ENCODE data around the gene TRAF3IP3. TPM values are rescaled to one million over a fixed set of nuclear protein-coding genes. Genes with fewer than 3 reads are reported as not detected.

TRAF3IP3 gene
- total RNA-seq, 1 donor from 2014 or later, result not detected

GRCh38 chr1:209738270-209738669 is 17.6 kb upstream of the TRAF3IP3 start:
- DNase-seq (ENCODE audit: low read depth), result no peak

GRCh38 chr1:209741193-209741592 is 14.7 kb upstream of the TRAF3IP3 start:
- no peak for DNase-seq (ENCODE audit: low read depth)

- DNase-seq (ENCODE audit: low read depth), result no peak
These were observed 14.0 kb upstream of the TRAF3IP3 start for GRCh38 chr1:209741889-209742288.

GRCh38 chr1:209742409-209743144 is 13.3 kb upstream of the TRAF3IP3 start:
- peak; percentile 42 for DNase-seq (ENCODE audit: low read depth)

- DNase-seq (ENCODE audit: low read depth), result peak; percentile 63
These were observed 12.7 kb upstream of the TRAF3IP3 start for GRCh38 chr1:209743145-209743482.

GRCh38 chr1:209746451-209747165 is 9.2 kb upstream of the TRAF3IP3 start:
- no peak for DNase-seq (ENCODE audit: low read depth)

GRCh38 chr1:209747580-209748262 is 8.1 kb upstream of the TRAF3IP3 start:
- DNase-seq (ENCODE audit: low read depth), result peak; percentile 95

GRCh38 chr1:209748620-209749019 is 7.2 kb upstream of the TRAF3IP3 start:
- DNase-seq (ENCODE audit: low read depth), result no peak

- no peak for DNase-seq (ENCODE audit: low read depth)
These were observed 6.6 kb upstream of the TRAF3IP3 start for GRCh38 chr1:209749205-209749604.

GRCh38 chr1:209749670-209750323 is 6.1 kb upstream of the TRAF3IP3 start:
- DNase-seq (ENCODE audit: low read depth), result no peak

GRCh38 chr1:209751627-209752231 is 4.1 kb upstream of the TRAF3IP3 start:
- DNase-seq (ENCODE audit: low read depth), result no peak

GRCh38 chr1:209752890-209753289 is 3.0 kb upstream of the TRAF3IP3 start:
- no peak for DNase-seq (ENCODE audit: low read depth)

- DNase-seq (ENCODE audit: low read depth), result no peak
These were observed 597 bp upstream of the TRAF3IP3 start for GRCh38 chr1:209755256-209755655.

GRCh38 chr1:209756615-209757445 is 977 bp downstream of the TRAF3IP3 start:
- no peak for DNase-seq (ENCODE audit: low read depth)

GRCh38 chr1:209758400-209758799 is 2.5 kb downstream of the TRAF3IP3 start:
- no peak for DNase-seq (ENCODE audit: low read depth)

- DNase-seq (ENCODE audit: low read depth), result no peak
These were observed 4.0 kb downstream of the TRAF3IP3 start for GRCh38 chr1:209759829-209760359.

GRCh38 chr1:209761011-209761635 is 5.3 kb downstream of the TRAF3IP3 start:
- no peak for DNase-seq (ENCODE audit: low read depth)

GRCh38 chr1:209766051-209766450 is 10.2 kb downstream of the TRAF3IP3 start:
- no peak for DNase-seq (ENCODE audit: low read depth)

- no peak for DNase-seq (ENCODE audit: low read depth)
These were observed 11.2 kb downstream of the TRAF3IP3 start for GRCh38 chr1:209767096-209767495.

- no peak for DNase-seq (ENCODE audit: low read depth)
These were observed 11.9 kb downstream of the TRAF3IP3 start for GRCh38 chr1:209767706-209768105.

Data from renal cortical epithelial cell (primary cell).